H9 (cell line): ENCODE measurements around the gene FMNL3. TPM values are rescaled to one million over a fixed set of nuclear protein-coding genes. Genes with fewer than 3 reads are reported as not detected.
A peak's percentile ranks its signal among the peaks of the same experiment; 100 is the strongest.

Source experiments
- DNase-seq: peaks from one replicate; pipeline ENCODE4 v3.0.0-alpha.2; 2017
- H2AFZ ChIP-seq: one replicate; pipeline ENCODE4 v1.6.1; 2013; ENCODE audit warnings: mild to moderate bottlenecking, low read length, control low read depth, moderate library complexity
- H2AK5ac ChIP-seq: 2 replicates; pipeline ENCODE4 v1.6.1; 2013; ENCODE audit warnings: low read length, control low read depth, mixed read lengths; ENCODE audit not compliant: insufficient read length
- H2BK120ac ChIP-seq: one replicate; pipeline ENCODE4 v1.6.1; 2013; ENCODE audit warnings: low read depth, mild to moderate bottlenecking, low read length, control low read depth, inconsistent platforms; ENCODE audit not compliant: poor library complexity, severe bottlenecking
- H2BK12ac ChIP-seq: 2 replicates; pipeline ENCODE4 v1.6.1; 2013; ENCODE audit warnings: low read length, control low read depth, mixed read lengths, low read depth; ENCODE audit not compliant: insufficient read length
- H2BK15ac ChIP-seq: 2 replicates; pipeline ENCODE4 v1.6.1; 2013; ENCODE audit warnings: low read depth, low read length, control low read depth
- H2BK20ac ChIP-seq: one replicate; pipeline ENCODE4 v1.6.1; 2013; ENCODE audit warnings: low read depth, mild to moderate bottlenecking, low read length, control low read depth, inconsistent platforms; ENCODE audit not compliant: poor library complexity, severe bottlenecking
- H2BK5ac ChIP-seq: 2 replicates; pipeline ENCODE4 v1.6.1; 2013; ENCODE audit warnings: low read length, control low read depth, mixed read lengths; ENCODE audit not compliant: insufficient read length
- H3K14ac ChIP-seq: 2 replicates; pipeline ENCODE4 v1.6.1; 2013; ENCODE audit warnings: low read length, control low read depth; ENCODE audit not compliant: insufficient read depth
- H3K18ac ChIP-seq: 2 replicates; pipeline ENCODE4 v1.6.1; 2013; ENCODE audit warnings: low read depth, mild to moderate bottlenecking, mixed read lengths, low read length, control low read depth; ENCODE audit not compliant: insufficient read length
- H3K23ac ChIP-seq: 2 replicates; pipeline ENCODE4 v1.6.1; 2013; ENCODE audit warnings: low read length, control low read depth, mixed read lengths, low read depth; ENCODE audit not compliant: insufficient read length
- H3K23me2 ChIP-seq: 2 replicates; pipeline ENCODE4 v1.6.1; 2013; ENCODE audit warnings: low read depth, mild to moderate bottlenecking, mixed read lengths, low read length, control low read depth; ENCODE audit not compliant: insufficient read length, poor library complexity, severe bottlenecking
- H3K27ac ChIP-seq: 2 replicates; pipeline ENCODE4 v1.5.1; 2013; ENCODE audit warnings: low read length, control low read depth, mixed read lengths, low read depth; ENCODE audit not compliant: insufficient read length
- H3K27me3 ChIP-seq: 2 replicates; pipeline ENCODE4 v1.6.1; 2013; ENCODE audit warnings: low read length, control low read depth, inconsistent platforms; ENCODE audit not compliant: insufficient read depth
- H3K4ac ChIP-seq: 2 replicates; pipeline ENCODE4 v1.6.1; 2013; ENCODE audit warnings: low read depth, mild to moderate bottlenecking, control low read depth, inconsistent platforms, low read length, moderate library complexity
- H3K4me1 ChIP-seq: 2 replicates; pipeline ENCODE4 v1.6.1; 2013; ENCODE audit warnings: low read length, control low read depth, inconsistent platforms; ENCODE audit not compliant: insufficient read depth
- H3K4me2 ChIP-seq: 2 replicates; pipeline ENCODE4 v1.6.1; 2013; ENCODE audit warnings: low read length, control low read depth, mixed read lengths; ENCODE audit not compliant: insufficient read length, insufficient read depth
- H3K56ac ChIP-seq: 2 replicates; pipeline ENCODE4 v1.6.1; 2013; ENCODE audit warnings: low read depth, mild to moderate bottlenecking, mixed read lengths, low read length, control low read depth; ENCODE audit not compliant: insufficient read length
- H3K79me1 ChIP-seq: 2 replicates; pipeline ENCODE4 v1.6.1; 2013; ENCODE audit warnings: low read depth, mild to moderate bottlenecking, moderate library complexity, low read length, control low read depth, inconsistent platforms; ENCODE audit not compliant: insufficient read depth, poor library complexity, severe bottlenecking
- H3K79me2 ChIP-seq: 2 replicates; pipeline ENCODE4 v1.6.1; 2013; ENCODE audit warnings: low read length, control low read depth, inconsistent platforms; ENCODE audit not compliant: insufficient read depth
- H3K9ac ChIP-seq: 2 replicates; pipeline ENCODE4 v1.6.1; 2013; ENCODE audit warnings: low read length, control low read depth, mixed read lengths; ENCODE audit not compliant: insufficient read length; ENCODE audit errors: extremely low read depth
- H3K9me3 ChIP-seq: one replicate; pipeline ENCODE4 v1.6.1; 2013; ENCODE audit warnings: low read depth, low read length, inconsistent platforms; ENCODE audit not compliant: control insufficient read depth
- H3T11ph ChIP-seq: one replicate; pipeline ENCODE4 v1.6.1; 2013; ENCODE audit warnings: mild to moderate bottlenecking, low read length, control low read depth, inconsistent platforms
- H4K20me1 ChIP-seq: one replicate; pipeline ENCODE4 v1.6.1; 2013; ENCODE audit not compliant: control insufficient read depth, insufficient read length, insufficient read depth
- H4K5ac ChIP-seq: 2 replicates; pipeline ENCODE4 v1.6.1; 2013; ENCODE audit warnings: low read depth, mild to moderate bottlenecking, mixed read lengths, low read length, control low read depth; ENCODE audit not compliant: insufficient read length
- H4K8ac ChIP-seq: replicated peaks from 2 replicates; pipeline ENCODE4 v1.6.1; 2013; ENCODE audit warnings: low read length, control low read depth, mixed read lengths, low read depth; ENCODE audit not compliant: insufficient read length
- H4K91ac ChIP-seq: 2 replicates; pipeline ENCODE4 v1.6.1; 2013; ENCODE audit warnings: low read depth, mild to moderate bottlenecking, moderate library complexity, mixed read lengths, low read length, control low read depth; ENCODE audit not compliant: insufficient read length
- H3K27ac Mint-ChIP-seq, 3 experiments: 2 replicates in 2 of 3; 3 replicates in 1 of 3; pipeline ENCODE4 v1.8.0; 2020 to 2021; ENCODE audit warnings: mixed read lengths in 3 of 3, mild to moderate bottlenecking in 1 of 3, moderate library complexity in 1 of 3
- H3K27me3 Mint-ChIP-seq: 2 replicates; pipeline ENCODE4 v1.8.0; 2021; ENCODE audit warnings: low read depth, mild to moderate bottlenecking, moderate library complexity, mixed read lengths
- H3K36me3 Mint-ChIP-seq, 3 experiments: 2 replicates in 2 of 3; 3 replicates in 1 of 3; pipeline ENCODE4 v1.8.0; 2020 to 2021; ENCODE audit warnings: low read depth in 3 of 3, mixed read lengths in 3 of 3; ENCODE audit not compliant: insufficient read depth in 1 of 3
- H3K4me1 Mint-ChIP-seq, 2 experiments: 2 replicates each; pipeline ENCODE4 v1.8.0; 2020; ENCODE audit warnings: mixed read lengths in 2 of 2
- H3K4me3 Mint-ChIP-seq, 2 experiments: 2 replicates in 1 of 2; 3 replicates in 1 of 2; pipeline ENCODE4 v1.8.0; 2020 to 2021; ENCODE audit warnings: mild to moderate bottlenecking in 2 of 2, mixed read lengths in 2 of 2, moderate library complexity in 1 of 2
- H3K9me3 Mint-ChIP-seq, 2 experiments: 2 replicates in 1 of 2; 3 replicates in 1 of 2; pipeline ENCODE4 v1.8.0; 2020; ENCODE audit warnings: mild to moderate bottlenecking in 2 of 2, mixed read lengths in 2 of 2, moderate library complexity in 1 of 2
- CTCF ChIP-seq: fragments of 200-600 bp; sonication (generic); conservative IDR thresholded peaks from 3 replicates; pipeline ENCODE4 v1.8.0; 2021; ENCODE audit warnings: antibody characterized with exemption, mild to moderate bottlenecking
- WGBS: extraction: QIAGEN DNeasy Blood & Tissue Kit; methylation state at CpG from one replicate; pipeline ENCODE4 v1.1.7; 2013; ENCODE audit warnings: missing lambda C conversion rate, low lambda C conversion rate, mixed read lengths; ENCODE audit not compliant: insufficient read length; ENCODE audit errors: extremely low coverage; 5-methylcytosine and 5-hydroxymethylcytosine counted together
- total RNA-seq: library from RNA; stranded (reverse); gene quantifications from 2 replicates; pipeline ENCODE4 v1.2.1, GENCODE V29; 2021

FMNL3 gene
- total RNA-seq, 1 experiment from 2014 or later, result 22.8 TPM

DNA sequence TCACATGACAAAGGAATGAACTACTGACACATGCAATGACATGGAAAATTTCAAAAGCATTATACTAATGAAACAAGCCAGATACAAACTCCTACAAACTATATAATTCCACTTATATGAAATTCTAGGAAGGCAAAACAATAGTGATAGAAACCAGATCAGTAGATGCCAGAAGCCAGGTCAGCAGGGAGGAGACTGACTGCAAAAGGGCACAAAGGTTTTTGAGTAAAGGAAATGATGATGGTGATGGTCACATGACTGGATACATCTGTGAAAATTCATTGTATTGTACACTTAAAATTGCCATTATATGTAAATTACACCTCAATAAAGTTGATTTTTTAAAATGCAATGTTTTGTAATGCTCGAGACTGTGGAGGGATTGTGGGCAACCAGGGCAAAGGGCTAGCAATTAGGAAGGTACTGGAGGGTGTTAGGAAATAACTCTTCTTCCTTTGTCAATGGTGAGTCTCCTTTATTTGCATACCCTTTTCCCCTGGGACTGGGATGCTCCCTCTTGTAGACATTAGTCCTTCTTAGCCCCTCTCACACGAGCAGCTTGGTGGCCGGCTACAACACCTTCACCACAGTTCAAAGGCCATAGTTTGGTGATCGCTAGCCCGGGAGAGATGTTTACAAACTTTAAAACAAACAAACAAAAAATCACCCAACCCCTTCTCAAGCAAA is 90.5 kb downstream of the FMNL3 start:
- Histone ChIP-seq H2BK5ac (no peak overlapping the region), H3K9me3 (no peaks in the 10 kb centered on the region), H3K27me3 (no peaks in the 10 kb centered on the region), H3K4ac (no peak overlapping the region), H2BK15ac (no peak overlapping the region), H4K20me1 (no peaks in the 10 kb centered on the region), H3K27ac (no peak overlapping the region), H2AK5ac (no peak overlapping the region), H3T11ph (no peak overlapping the region), H3K56ac (no peak overlapping the region), H3K18ac (no peak overlapping the region), H3K14ac (no peak overlapping the region), H3K79me2 (no peaks in the 10 kb centered on the region; the same call in 1 of the 2 replicates), H3K23me2 (no peaks in the 10 kb centered on the region), H4K91ac (no peak overlapping the region), H2AFZ (no peak overlapping the region), H2BK12ac (no peak overlapping the region), H3K4me2 (no peak overlapping the region), H4K5ac (no peak overlapping the region), H2BK120ac (no peak overlapping the region), H3K9ac (no peak overlapping the region), H4K8ac (no peak overlapping the region), H2BK20ac (no peak overlapping the region), H3K4me1 (peaks cover 2% of the 10 kb centered on the region; the same call in 1 of the 2 replicates), H3K79me1 (no peaks in the 10 kb centered on the region), H3K23ac (no peak overlapping the region)
- H3K36me3 Mint-ChIP-seq, result no peaks in the 10 kb centered on the region
- no peak for DNase-seq
- H3K27me3 Mint-ChIP-seq, result peaks cover 17% of the 10 kb centered on the region
- no CpG with 5 or more reads among the region's 5 CpGs for WGBS
- H3K9me3 Mint-ChIP-seq, result no peaks in the 10 kb centered on the region; a peak in 1 of 5 replicates
- no peak for TF ChIP-seq CTCF
- no peak overlapping the region for H3K4me3 Mint-ChIP-seq
- H3K27ac Mint-ChIP-seq, result 0 out of 7 replicates have a peak overlapping the region, but pooled peaks of 1 of the 3 experiments have one; percentile 12
- peaks cover 19 to 26% of the 10 kb centered on the region in 2 experiments for H3K4me1 Mint-ChIP-seq
